ENCODE results near the gene RUSF1. TPM values are rescaled to one million over a fixed set of nuclear protein-coding genes. Genes with fewer than 3 reads are reported as not detected.

Gene RUSF1
- total and polyA plus RNA-seq, 9 of the 15 experiments (the other 6 are each of a cell fraction or from before 2014, with no cell fraction given), result 0.80 to 52.8 (median 27.6) TPM

GRCh38 chr16:31507929-31508705 lies at the start of gene RUSF1 (continued):
- TF ChIP-seq CHD7 (IDR thresholded peaks at IDR 0.05; ENCODE audit: low read depth, low read length) (no peak), CUX1 (CRISPR knock-in tag; IDR thresholded peaks at IDR 0.05) (no peak), EZH2 (IDR thresholded peaks at IDR 0.05; ENCODE audit: borderline replicate concordance, low read depth, low read length) (no peak), RBM25 (IDR thresholded peaks at IDR 0.05; ENCODE audit: low read depth, low read length, severe bottlenecking) (no peak), STAT5A (IDR thresholded peaks at IDR 0.05; ENCODE audit: borderline replicate concordance, low read length) (no peak), ZNF76 (CRISPR knock-in tag; IDR thresholded peaks at IDR 0.05; ENCODE audit: borderline replicate concordance) (no peak), HMG20A (CRISPR knock-in tag; conservative IDR thresholded peaks at IDR 0.05) (no peak), KDM1A (IDR thresholded peaks at IDR 0.05) (no peak), ZNF764 (CRISPR knock-in tag; IDR thresholded peaks at IDR 0.05; ENCODE audit: low read depth) (no peak), E2F3 (CRISPR knock-in tag; IDR thresholded peaks at IDR 0.05) (no peak)

Measured in K562 (cell line).